Measurements from ENCODE around the gene PPARG.

- TF ChIP-seq REST (IDR thresholded peaks at IDR 0.05; ENCODE audit: low read depth, low read length) (no peak), CTCF (IDR thresholded peaks at IDR 0.05 in 2 of 3, conservative IDR thresholded peaks at IDR 0.05 in 1 of 3; ENCODE audit: control insufficient read depth in 2 of 3, extremely low read depth in 1 of 3, insufficient read depth in 1 of 3, low read depth in 3 of 3, low read length in 3 of 3) (no peak), SUZ12 (IDR thresholded peaks at IDR 0.05; ENCODE audit: unreplicated experiment) (no peak), NR2F1 (conservative IDR thresholded peaks at IDR 0.05) (no peak), GATAD2B (conservative IDR thresholded peaks at IDR 0.05; ENCODE audit: low read depth) (no peak), EZH2 (IDR thresholded peaks at IDR 0.05; ENCODE audit: borderline replicate concordance, control insufficient read depth, low read depth, low read length) (no peak), ESRRA (IDR thresholded peaks at IDR 0.05; ENCODE audit: low read length) (no peak), SRF (IDR thresholded peaks at IDR 0.05; ENCODE audit: low read depth in 2 of 2, low read length in 2 of 2) (no peak), FOXM1 (IDR thresholded peaks at IDR 0.05; ENCODE audit: low read depth, low read length) (no peak), NFIC (IDR thresholded peaks at IDR 0.05; ENCODE audit: low read depth, low read length) (no peak), KDM1A (IDR thresholded peaks at IDR 0.05; ENCODE audit: borderline replicate concordance) (no peak), EP300 (IDR thresholded peaks at IDR 0.05; ENCODE audit: borderline replicate concordance in 1 of 2, control insufficient read depth in 1 of 2, low read depth in 2 of 2, low read length in 2 of 2) (no peak), PML (IDR thresholded peaks at IDR 0.05; ENCODE audit: low read length) (no peak), RFX5 (IDR thresholded peaks at IDR 0.05; ENCODE audit: low read depth, low read length) (no peak)
Measured at GRCh38 chr3:12433823-12434222, 145.0 kb downstream of the PPARG start.
